Ovary (tissue), 9 donors: ENCODE data around the gene RGR. TPM values are rescaled to one million over a fixed set of nuclear protein-coding genes. Genes with fewer than 3 reads are reported as not detected.
"Not testable (repeated sequence)": the region's sequence is repeated elsewhere in the genome, so short reads cannot be mapped to it uniquely, and the experiment has no call there.

Experiments
- DNase-seq, 5 donors: peaks; one replicate each; pipeline ENCODE4 v3.0.0-alpha.2; 2019 to 2020
- H3K27ac ChIP-seq, 2 donors: fragments of 200-600 bp; one replicate each; pipeline versions ENCODE4 v1.5.1 to v1.8.0; 2019 to 2022
- H3K27me3 ChIP-seq: fragments of 200-600 bp; one replicate; pipeline ENCODE4 v1.8.0; 2022
- H3K36me3 ChIP-seq: fragments of 200-600 bp; sonication (generic); one replicate; pipeline ENCODE4 v1.5.1; 2019
- H3K4me1 ChIP-seq: one replicate; pipeline ENCODE4 v1.8.1; 2013; ENCODE audit warnings: mild to moderate bottlenecking, moderate library complexity; ENCODE audit not compliant: insufficient read depth
- H3K4me3 ChIP-seq: fragments of 200-600 bp; sonication (generic); one replicate; pipeline ENCODE4 v1.5.1; 2017
- H3K9me3 ChIP-seq, 2 donors: fragments of 200-600 bp in 1 of 2; sonication (generic) in 1 of 2; one replicate each; pipeline versions ENCODE4 v1.5.1 to v1.8.1; 2013 to 2019; ENCODE audit warnings: mild to moderate bottlenecking in 1 of 2, moderate library complexity in 1 of 2
- CTCF ChIP-seq, 3 donors: fragments of 450-650 bp in 2 of 3; fragments of 200-600 bp in 1 of 3; IDR thresholded peaks; one replicate each; pipeline versions ENCODE4 v1.5.1 to v1.8.0; 2016 to 2022; ENCODE audit warnings: antibody characterized with exemption in 3 of 3, mild to moderate bottlenecking in 1 of 3
- EP300 ChIP-seq: sonication (generic); formaldehyde crosslinking; IDR thresholded peaks from one replicate; pipeline ENCODE4 v1.6.1; 2017; ENCODE audit warnings: antibody characterized with exemption
- POLR2A ChIP-seq: fragments of 450-650 bp; IDR thresholded peaks from one replicate; pipeline ENCODE4 v1.6.1; 2017; ENCODE audit warnings: antibody characterized with exemption, mild to moderate bottlenecking, moderate library complexity
- WGBS, 3 donors: extraction: QIAGEN DNeasy Blood & Tissue Kit in 1 of 3; methylation state at CpG; one replicate each; pipeline versions ENCODE4 v1.1.5 to v1.1.7; 2013 to 2017; 5-methylcytosine and 5-hydroxymethylcytosine counted together
- intact Hi-C, 4 donors: fragments of 100-400 bp; cut with DNase I; formaldehyde crosslinking; loops; one replicate each; pipeline versions ENCODE4 v1.11.0 to v1.15.1; 2022 to 2023
- polyA plus RNA-seq, 2 donors: library from polyadenylated mRNA; stranded (reverse); fragments of 200-250 nt in 1 of 2; fragments of 350-450 nt in 1 of 2; fragmentation: Illumina TruSeq in 1 of 2; extraction: RNeasy Lipid Tissue Mini Kit (QIAGEN cat#74804) in 1 of 2; gene quantifications; one replicate each; pipeline ENCODE4 v1.2.3, GENCODE V29; 2013 to 2014
- total RNA-seq, 7 donors: library from RNA; depleted of rRNA in 2 of 7; stranded (reverse); fragments of >200 nt in 2 of 7; fragmentation: NEBNext Ultra II Directional in 3 of 7; extraction: Animal tissue kit (Norgen Biotek cat#: 25700) in 3 of 7; gene quantifications; one replicate each; pipeline versions ENCODE4 v1.1.0 to v1.2.4, GENCODE V29; 2016 to 2023
- donor health status: DM: no; HTN: no; CAD: no; lungs with moderate emphysema.
- donor health status: DM: no; HTN: no; CAD: no.
- donor health status: Bipolar disorder and iron deficiency.
- donor health status: DM: yes; HTN: yes; CAD: no.
- donor health status: DM: no; HTN: no; CAD: no.
- donor health status: DM: yes; HTN: yes; CAD: no.

RGR gene
- total and polyA plus RNA-seq, 9 donors, result not detected

DNA sequence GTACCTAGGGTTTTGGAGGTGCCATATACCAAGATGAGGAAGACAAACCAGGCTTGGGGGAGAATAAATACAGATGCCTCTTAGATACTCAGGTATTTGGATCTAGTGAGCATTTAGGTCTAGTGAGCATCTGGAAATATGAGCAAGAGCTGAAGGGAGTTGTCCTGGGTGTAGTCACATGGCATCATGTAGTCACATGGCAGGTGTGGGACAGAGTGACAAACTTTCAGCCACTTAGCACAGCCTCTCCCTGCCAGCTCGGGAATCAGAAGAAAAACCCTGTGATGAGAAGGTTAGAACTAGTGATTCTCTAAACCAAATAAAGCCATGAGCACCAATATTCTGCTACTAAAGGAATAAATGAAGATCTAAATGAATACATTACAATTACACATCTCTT lies 24.3 kb downstream of the RGR start:
- Histone ChIP-seq H3K27me3 (no peaks in the 10 kb centered on the region), H3K36me3 (no peaks in the 10 kb centered on the region), H3K4me3 (no peak overlapping the region), H3K9me3 (no peaks in the 10 kb centered on the region), H3K27ac (no peak overlapping the region), H3K4me1 (peaks cover 1% of the 10 kb centered on the region)
- WGBS, 3 donors, result 52 to 63% (median 55%) methylated on average over 1 of the region's 1 CpG
- intact Hi-C loops, result loop anchor here in 2 of 4 donors (5.0 to 10.0 kb wide), 2 partner anchors 106 to 268 kb away; no protein-coding TSS in a partner anchor
- DNase-seq, result no peak
- TF ChIP-seq EP300, result no peak
- no peak for TF ChIP-seq POLR2A
- no peak for TF ChIP-seq CTCF (IDR thresholded peaks at IDR 0.05)

DNA sequence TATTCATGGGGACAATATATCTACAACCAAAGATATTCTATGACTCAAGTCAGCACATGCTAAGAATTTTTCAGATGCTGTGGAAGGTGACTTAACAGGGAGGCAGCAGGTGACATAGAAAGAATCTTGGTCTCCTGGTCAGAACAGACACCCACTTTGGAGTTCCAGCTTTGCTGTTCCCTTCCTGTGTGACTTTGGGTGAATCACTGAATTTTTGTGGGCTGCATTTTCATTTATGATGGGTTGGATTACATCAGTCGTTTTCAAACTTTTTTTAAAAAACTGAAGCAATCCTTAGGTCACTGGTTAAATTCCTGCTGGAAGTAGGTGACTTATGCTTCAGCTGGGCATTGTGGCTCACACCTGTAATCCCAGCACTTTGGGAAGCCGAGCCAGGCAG lies 24.9 kb downstream of the RGR start:
- no peak for TF ChIP-seq POLR2A
- TF ChIP-seq CTCF (IDR thresholded peaks at IDR 0.05), result no peak
- TF ChIP-seq EP300, result no peak
- intact Hi-C loops, result loop anchor here in 2 of 4 donors (5.0 to 10.0 kb wide), 2 partner anchors 105 to 268 kb away; no protein-coding TSS in a partner anchor
- Histone ChIP-seq H3K27me3 (no peaks in the 10 kb centered on the region), H3K9me3 (no peaks in the 10 kb centered on the region), H3K36me3 (no peaks in the 10 kb centered on the region), H3K4me3 (no peak overlapping the region), H3K27ac (no peak overlapping the region), H3K4me1 (no peaks in the 10 kb centered on the region)
- WGBS, 3 donors, result 53 to 61% (median 55%) methylated on average over 2 of the region's 2 CpGs
- DNase-seq, result no peak

DNA sequence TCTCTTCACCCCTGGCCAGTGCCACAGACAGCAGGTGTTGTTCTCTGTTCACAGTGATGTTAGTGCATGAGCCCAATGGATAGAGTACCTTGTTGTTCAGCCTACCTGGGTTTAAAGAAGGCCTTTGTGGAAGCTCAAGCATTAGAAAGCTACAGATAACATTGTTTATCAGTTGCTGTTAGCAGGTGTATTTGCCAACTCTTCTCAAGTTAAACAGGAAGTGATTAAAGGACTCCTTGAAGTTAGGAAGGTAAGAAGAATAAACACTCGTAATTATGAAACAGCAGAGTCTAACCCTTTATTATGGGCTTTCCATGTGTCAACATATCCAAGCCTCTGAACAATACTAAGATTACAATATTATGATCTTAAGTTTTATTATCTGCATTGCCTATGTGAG lies 25.9 kb downstream of the RGR start:
- 28 to 56% (median 47%) methylated on average over 1 of the region's 1 CpG for WGBS, 3 donors
- Histone ChIP-seq H3K4me3 (no peak overlapping the region), H3K27me3 (no peaks in the 10 kb centered on the region), H3K9me3 (no peaks in the 10 kb centered on the region), H3K27ac (no peak overlapping the region), H3K36me3 (no peaks in the 10 kb centered on the region), H3K4me1 (no peaks in the 10 kb centered on the region)
- intact Hi-C loops, result no loop called here
- TF ChIP-seq CTCF (IDR thresholded peaks at IDR 0.05) (no peak), EP300 (no peak), POLR2A (no peak)
- DNase-seq, result no peak

DNA sequence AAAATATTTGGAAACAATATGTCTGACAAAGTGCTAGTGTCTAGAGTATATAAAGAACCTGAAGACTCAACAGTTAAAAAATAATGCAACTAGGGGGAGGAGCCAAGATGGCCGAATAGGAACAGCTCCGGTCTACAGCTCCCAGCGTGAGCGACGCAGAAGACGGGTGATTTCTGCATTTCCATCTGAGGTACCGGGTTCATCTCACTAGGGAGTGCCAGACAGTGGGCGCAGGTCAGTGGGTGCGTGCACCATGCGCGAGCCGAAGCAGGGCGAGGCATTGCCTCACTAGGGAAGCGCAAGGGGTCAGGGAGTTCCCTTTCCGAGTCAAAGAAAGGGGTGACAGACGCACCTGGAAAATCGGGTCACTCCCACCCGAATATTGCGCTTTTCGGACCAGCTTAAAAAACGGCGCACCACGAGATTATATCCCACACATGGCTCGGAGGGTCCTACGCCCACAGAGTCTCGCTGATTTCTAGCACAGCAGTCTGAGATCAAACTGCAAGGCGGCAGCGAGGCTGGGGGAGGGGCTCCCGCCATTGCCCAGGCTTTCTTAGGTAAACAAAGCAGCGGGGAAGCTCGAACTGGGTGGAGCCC lies 35.1 kb downstream of the RGR start:
- intact Hi-C loops, H3K4me3 ChIP-seq, H3K9me3 ChIP-seq, H3K27me3 ChIP-seq, H3K27ac ChIP-seq, H3K4me1 ChIP-seq, DNase-seq, H3K36me3 ChIP-seq: not testable (repeated sequence)
- WGBS, 3 donors, result 57 to 74% (median 64%) methylated on average over 30 to 31 of the region's 31 CpGs

- no peak for DNase-seq
- Histone ChIP-seq H3K36me3 (no peaks in the 10 kb centered on the region), H3K9me3 (no peaks in the 10 kb centered on the region), H3K27me3 (no peaks in the 10 kb centered on the region), H3K4me3 (no peak overlapping the region), H3K27ac (no peak overlapping the region), H3K4me1 (no peaks in the 10 kb centered on the region)
- intact Hi-C loops, result no loop called here
- no peak for TF ChIP-seq EP300
- no peak for TF ChIP-seq CTCF (IDR thresholded peaks at IDR 0.05)
- TF ChIP-seq POLR2A, result no peak
Observed at GRCh38 chr10:84286695-84287094, 41.8 kb downstream of the RGR start.
